ENCODE results near the gene HOXD3. TPM values are rescaled to one million over a fixed set of nuclear protein-coding genes. Genes with fewer than 3 reads are reported as not detected.
A peak's percentile ranks its signal among the peaks of the same experiment; 100 is the strongest.

HOXD3 gene
- total RNA-seq, 1 experiment from 2014 or later = not detected

GRCh38 chr2:176137252-176137580 is 19.9 kb upstream of the HOXD3 start:
- CTCF ChIA-PET = interaction anchor here (0.6 to 2.3 kb wide), 8 partner anchors 10 to 515 kb away, joined by 3 to 11 read pairs (median 4); no protein-coding TSS in a partner anchor
- peak overlapping the region; percentile 52 for H3K4me3 Mint-ChIP-seq
- DNase-seq (ENCODE audit: low spot score) (no peak), ATAC-seq (no peak)
- H3K27me3 Mint-ChIP-seq (ENCODE audit: low read depth) = peaks cover 98% of the 10 kb centered on the region
- 0 out of 2 replicates have a peak, but pooled peaks cover 2% of the 10 kb centered on the region for H3K36me3 Mint-ChIP-seq
- no peak for TF ChIP-seq CBFB (CRISPR knock-in tag; IDR thresholded peaks at IDR 0.05; ENCODE audit: low read depth)
- no peak for TF ChIP-seq SMAD3 (CRISPR knock-in tag; IDR thresholded peaks at IDR 0.05; ENCODE audit: borderline replicate concordance)
- no peak for TF ChIP-seq USF1 (CRISPR knock-in tag; IDR thresholded peaks at IDR 0.05)
- no peak for TF ChIP-seq PREB (CRISPR knock-in tag; IDR thresholded peaks at IDR 0.05; ENCODE audit: borderline replicate concordance)
- no peak for TF ChIP-seq ZNF281 (CRISPR knock-in tag; IDR thresholded peaks at IDR 0.05)
- TF ChIP-seq, protein P1, sequence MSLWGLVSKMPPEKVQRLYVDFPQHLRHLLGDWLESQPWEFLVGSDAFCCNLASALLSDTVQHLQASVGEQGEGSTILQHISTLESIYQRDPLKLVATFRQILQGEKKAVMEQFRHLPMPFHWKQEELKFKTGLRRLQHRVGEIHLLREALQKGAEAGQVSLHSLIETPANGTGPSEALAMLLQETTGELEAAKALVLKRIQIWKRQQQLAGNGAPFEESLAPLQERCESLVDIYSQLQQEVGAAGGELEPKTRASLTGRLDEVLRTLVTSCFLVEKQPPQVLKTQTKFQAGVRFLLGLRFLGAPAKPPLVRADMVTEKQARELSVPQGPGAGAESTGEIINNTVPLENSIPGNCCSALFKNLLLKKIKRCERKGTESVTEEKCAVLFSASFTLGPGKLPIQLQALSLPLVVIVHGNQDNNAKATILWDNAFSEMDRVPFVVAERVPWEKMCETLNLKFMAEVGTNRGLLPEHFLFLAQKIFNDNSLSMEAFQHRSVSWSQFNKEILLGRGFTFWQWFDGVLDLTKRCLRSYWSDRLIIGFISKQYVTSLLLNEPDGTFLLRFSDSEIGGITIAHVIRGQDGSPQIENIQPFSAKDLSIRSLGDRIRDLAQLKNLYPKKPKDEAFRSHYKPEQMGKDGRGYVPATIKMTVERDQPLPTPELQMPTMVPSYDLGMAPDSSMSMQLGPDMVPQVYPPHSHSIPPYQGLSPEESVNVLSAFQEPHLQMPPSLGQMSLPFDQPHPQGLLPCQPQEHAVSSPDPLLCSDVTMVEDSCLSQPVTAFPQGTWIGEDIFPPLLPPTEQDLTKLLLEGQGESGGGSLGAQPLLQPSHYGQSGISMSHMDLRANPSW (CRISPR knock-in tag; conservative IDR thresholded peaks at IDR 0.05; ENCODE audit: low read depth) = no peak
- TF ChIP-seq, protein P2, sequence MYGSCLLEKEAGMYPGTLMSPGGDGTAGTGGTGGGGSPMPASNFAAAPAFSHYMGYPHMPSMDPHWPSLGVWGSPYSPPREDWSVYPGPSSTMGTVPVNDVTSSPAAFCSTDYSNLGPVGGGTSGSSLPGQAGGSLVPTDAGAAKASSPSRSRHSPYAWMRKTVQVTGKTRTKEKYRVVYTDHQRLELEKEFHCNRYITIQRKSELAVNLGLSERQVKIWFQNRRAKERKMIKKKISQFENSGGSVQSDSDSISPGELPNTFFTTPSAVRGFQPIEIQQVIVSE (CRISPR knock-in tag; IDR thresholded peaks at IDR 0.05; ENCODE audit: borderline replicate concordance) = no peak
- TF ChIP-seq SMAD4 (CRISPR knock-in tag; IDR thresholded peaks at IDR 0.05) = no peak
- TF ChIP-seq, protein P3, sequence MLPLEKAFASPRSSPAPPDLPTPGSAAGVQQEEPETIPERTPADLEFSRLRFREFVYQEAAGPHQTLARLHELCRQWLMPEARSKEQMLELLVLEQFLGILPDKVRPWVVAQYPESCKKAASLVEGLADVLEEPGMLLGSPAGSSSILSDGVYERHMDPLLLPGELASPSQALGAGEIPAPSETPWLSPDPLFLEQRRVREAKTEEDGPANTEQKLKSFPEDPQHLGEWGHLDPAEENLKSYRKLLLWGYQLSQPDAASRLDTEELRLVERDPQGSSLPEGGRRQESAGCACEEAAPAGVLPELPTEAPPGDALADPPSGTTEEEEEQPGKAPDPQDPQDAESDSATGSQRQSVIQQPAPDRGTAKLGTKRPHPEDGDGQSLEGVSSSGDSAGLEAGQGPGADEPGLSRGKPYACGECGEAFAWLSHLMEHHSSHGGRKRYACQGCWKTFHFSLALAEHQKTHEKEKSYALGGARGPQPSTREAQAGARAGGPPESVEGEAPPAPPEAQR (CRISPR knock-in tag; IDR thresholded peaks at IDR 0.05) = no peak
- TF ChIP-seq NFATC4 (CRISPR knock-in tag; IDR thresholded peaks at IDR 0.05) = no peak
- no peak for TF ChIP-seq FOXP4 (CRISPR knock-in tag; IDR thresholded peaks at IDR 0.05)
- no peak for TF ChIP-seq ZNF671 (CRISPR knock-in tag; IDR thresholded peaks at IDR 0.05)
- no peak for TF ChIP-seq MXD4 (CRISPR knock-in tag; IDR thresholded peaks at IDR 0.05; ENCODE audit: borderline replicate concordance)
- TF ChIP-seq TEAD4 (CRISPR knock-in tag; IDR thresholded peaks at IDR 0.05) = no peak
- TF ChIP-seq ZNF317 (CRISPR knock-in tag; IDR thresholded peaks at IDR 0.05; ENCODE audit: borderline replicate concordance, low read depth) = no peak
- TF ChIP-seq ATF1 (CRISPR knock-in tag; IDR thresholded peaks at IDR 0.05) = no peak
- TF ChIP-seq CREM (CRISPR knock-in tag; IDR thresholded peaks at IDR 0.05) = no peak
- no peak for TF ChIP-seq PRRX2 (CRISPR knock-in tag; IDR thresholded peaks at IDR 0.05)
- no peak for TF ChIP-seq ZNF138 (CRISPR knock-in tag; conservative IDR thresholded peaks at IDR 0.05)
- H3K27ac Mint-ChIP-seq = no peak overlapping the region
- POLR2A ChIA-PET = no interaction called here
- H3K9me3 Mint-ChIP-seq = no peaks in the 10 kb centered on the region
- H3K4me1 Mint-ChIP-seq = peaks cover 20% of the 10 kb centered on the region

All from WTC11 (cell line).